RWPE2 (cell line): ENCODE data around the gene ZFHX3.

ENCODE experiments used
- ATAC-seq: fragments of 200-7000 bp; cut with Tn5 transposase; 3 replicates; pipeline ENCODE4 v1.9.1; 2021; ENCODE audit warnings: low read depth
- DNase-seq: peaks from one replicate; pipeline ENCODE4 v3.0.0-alpha.2; 2020; ENCODE audit warnings: low spot score
- H3K27ac ChIP-seq: fragments of 450-650 bp; 2 replicates; pipeline ENCODE4 v1.5.1; 2017; ENCODE audit warnings: mild to moderate bottlenecking; ENCODE audit not compliant: poor library complexity, severe bottlenecking
- H3K27me3 ChIP-seq: fragments of 250-450 bp; sonication (Bioruptor Pico); 2 replicates; pipeline ENCODE4 v1.5.1; 2021; ENCODE audit warnings: mild to moderate bottlenecking, moderate library complexity; ENCODE audit not compliant: insufficient read depth, poor library complexity, severe bottlenecking
- H3K36me3 ChIP-seq: fragments of 250-450 bp; sonication (Bioruptor Pico); 2 replicates; pipeline ENCODE4 v1.5.1; 2020; ENCODE audit warnings: low read depth, mild to moderate bottlenecking, moderate library complexity
- H3K4me1 ChIP-seq: fragments of 250-450 bp; sonication (Bioruptor Pico); 2 replicates; pipeline ENCODE4 v1.5.1; 2021; ENCODE audit warnings: mild to moderate bottlenecking, moderate library complexity; ENCODE audit not compliant: insufficient read depth, poor library complexity, severe bottlenecking
- H3K4me3 ChIP-seq: fragments of 250-450 bp; sonication (Bioruptor Pico); 2 replicates; pipeline ENCODE4 v1.5.1; 2021; ENCODE audit warnings: mild to moderate bottlenecking, moderate library complexity; ENCODE audit not compliant: severe bottlenecking
- H3K9me3 ChIP-seq: fragments of 250-450 bp; sonication (Bioruptor Pico); 2 replicates; pipeline ENCODE4 v1.5.1; 2021; ENCODE audit warnings: mild to moderate bottlenecking, moderate library complexity; ENCODE audit not compliant: severe bottlenecking
- TF ChIP-seq, protein P1 (sequence below): fragments of 450-650 bp; IDR thresholded peaks from one replicate; pipeline ENCODE4 v1.5.1; 2017; ENCODE audit warnings: mild to moderate bottlenecking, moderate library complexity; ENCODE audit not compliant: poor library complexity, severe bottlenecking

ZFHX3 gene

GRCh38 chr16:72743011-72743761 lies 304.7 kb downstream of the ZFHX3 start:
- no peak overlapping the region for H3K27ac ChIP-seq
- H3K9me3 ChIP-seq, result no peaks in the 10 kb centered on the region
- TF ChIP-seq, protein P1, sequence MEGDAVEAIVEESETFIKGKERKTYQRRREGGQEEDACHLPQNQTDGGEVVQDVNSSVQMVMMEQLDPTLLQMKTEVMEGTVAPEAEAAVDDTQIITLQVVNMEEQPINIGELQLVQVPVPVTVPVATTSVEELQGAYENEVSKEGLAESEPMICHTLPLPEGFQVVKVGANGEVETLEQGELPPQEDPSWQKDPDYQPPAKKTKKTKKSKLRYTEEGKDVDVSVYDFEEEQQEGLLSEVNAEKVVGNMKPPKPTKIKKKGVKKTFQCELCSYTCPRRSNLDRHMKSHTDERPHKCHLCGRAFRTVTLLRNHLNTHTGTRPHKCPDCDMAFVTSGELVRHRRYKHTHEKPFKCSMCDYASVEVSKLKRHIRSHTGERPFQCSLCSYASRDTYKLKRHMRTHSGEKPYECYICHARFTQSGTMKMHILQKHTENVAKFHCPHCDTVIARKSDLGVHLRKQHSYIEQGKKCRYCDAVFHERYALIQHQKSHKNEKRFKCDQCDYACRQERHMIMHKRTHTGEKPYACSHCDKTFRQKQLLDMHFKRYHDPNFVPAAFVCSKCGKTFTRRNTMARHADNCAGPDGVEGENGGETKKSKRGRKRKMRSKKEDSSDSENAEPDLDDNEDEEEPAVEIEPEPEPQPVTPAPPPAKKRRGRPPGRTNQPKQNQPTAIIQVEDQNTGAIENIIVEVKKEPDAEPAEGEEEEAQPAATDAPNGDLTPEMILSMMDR, result no peak
- no peak overlapping the region for H3K4me3 ChIP-seq
- peaks cover 8% of the 10 kb centered on the region for H3K4me1 ChIP-seq
- H3K27me3 ChIP-seq, result no peaks in the 10 kb centered on the region
- no peaks in the 10 kb centered on the region for H3K36me3 ChIP-seq
- no peak for ATAC-seq
- no peak for DNase-seq

DNA sequence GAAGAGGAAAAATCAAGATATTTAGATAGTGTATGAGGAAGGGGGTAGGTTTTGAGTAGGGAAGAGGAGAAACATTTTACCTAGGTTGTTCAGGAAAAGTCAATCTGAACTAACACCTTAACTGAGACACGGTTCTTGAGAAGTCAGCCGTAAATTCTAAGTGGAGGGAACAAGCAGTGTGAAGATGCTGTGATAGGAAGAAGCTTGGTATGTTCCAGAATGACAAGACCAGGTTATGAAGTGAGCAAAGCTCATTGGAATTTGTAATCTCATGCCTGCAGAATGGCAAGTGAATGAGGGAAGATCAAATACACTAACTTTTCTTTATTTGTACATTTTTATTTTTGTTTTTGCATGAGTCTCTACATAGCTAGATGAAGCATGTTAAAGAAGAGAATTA lies 307.6 kb downstream of the ZFHX3 start:
- no peaks in the 10 kb centered on the region for H3K9me3 ChIP-seq
- H3K4me1 ChIP-seq, result peaks cover 8% of the 10 kb centered on the region
- TF ChIP-seq, protein P1, result no peak
- no peak overlapping the region for H3K4me3 ChIP-seq
- ATAC-seq, result no peak
- H3K36me3 ChIP-seq, result no peaks in the 10 kb centered on the region
- DNase-seq, result no peak
- no peaks in the 10 kb centered on the region for H3K27me3 ChIP-seq
- H3K27ac ChIP-seq, result no peak overlapping the region

DNA sequence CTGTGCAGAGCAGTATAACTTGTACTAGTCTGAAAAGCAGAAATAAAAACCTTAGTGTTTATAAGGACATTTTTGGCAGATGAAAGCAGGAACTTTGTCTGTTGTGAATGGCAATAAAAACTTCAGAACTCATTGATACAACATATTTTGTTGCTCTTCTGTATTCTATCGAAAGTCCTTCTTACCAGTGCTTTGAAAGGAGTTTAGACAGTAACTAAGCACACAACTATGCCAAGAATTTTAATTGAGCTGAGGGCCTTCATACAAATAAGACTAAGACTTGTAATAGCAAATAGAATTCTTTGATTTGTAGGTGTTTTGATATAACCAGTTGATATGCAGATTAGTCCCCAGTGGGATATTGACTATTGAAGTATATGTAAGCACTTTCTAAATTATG lies 308.4 kb downstream of the ZFHX3 start:
- no peak for DNase-seq
- Histone ChIP-seq H3K9me3 (peaks cover 3% of the 10 kb centered on the region), H3K27me3 (no peaks in the 10 kb centered on the region), H3K36me3 (no peaks in the 10 kb centered on the region), H3K4me1 (peaks cover 8% of the 10 kb centered on the region), H3K27ac (no peak overlapping the region), H3K4me3 (no peak overlapping the region)
- TF ChIP-seq, protein P1, result no peak
- ATAC-seq, result peak; percentile 49

GRCh38 chr16:72736074-72736473 lies 311.9 kb downstream of the ZFHX3 start:
- no peak for DNase-seq
- Histone ChIP-seq H3K9me3 (peaks cover 3% of the 10 kb centered on the region), H3K27me3 (no peaks in the 10 kb centered on the region), H3K36me3 (no peaks in the 10 kb centered on the region), H3K4me1 (peaks cover 8% of the 10 kb centered on the region), H3K4me3 (no peak overlapping the region), H3K27ac (no peak overlapping the region)
- no peak for ATAC-seq
- TF ChIP-seq, protein P1, result no peak
